CD4-positive, alpha-beta T cell (primary cell): ENCODE measurements around the gene MAP1LC3B. TPM values are rescaled to one million over a fixed set of nuclear protein-coding genes. Genes with fewer than 3 reads are reported as not detected.

Experiments used
- ATAC-seq: fragments of 200-7000 bp; cut with Tn5 transposase; one replicate; pipeline ENCODE4 v1.10.0; 2022; ENCODE audit warnings: mild to moderate bottlenecking; ENCODE audit not compliant: poor library complexity
- CTCF ChIA-PET: fragments of 350-600 bp; sonication (Branson Sonifier 250); formaldehyde crosslinking; loops from one replicate; lab custom pipeline; 2021; ENCODE audit warnings: antibody characterized with exemption, inconsistent platforms; lab: Charles Lee
- POLR2A ChIA-PET: fragments of 350-600 bp; sonication (Branson Sonifier 250); formaldehyde crosslinking; loops from one replicate; lab custom pipeline; 2021; ENCODE audit warnings: antibody characterized with exemption, inconsistent platforms; lab: Charles Lee
- DNase-seq, 14 experiments: peaks; one replicate each; pipeline ENCODE4 v3.0.0-alpha.2; 2013 to 2020; ENCODE audit warnings: mixed read lengths in 2 of 14
- H3K27ac ChIP-seq, 2 donors: one replicate each; pipeline versions ENCODE4 v1.5.1 to v1.7.0; 2013; ENCODE audit warnings: low read length in 2 of 2, low read depth in 1 of 2, mild to moderate bottlenecking in 1 of 2
- H3K27me3 ChIP-seq, 2 experiments: 1 replicate in 1 of 2; 2 replicates in 1 of 2; pipeline versions ENCODE4 v1.6.1 to v1.7.0; 2013; ENCODE audit warnings: low read length in 2 of 2, control low read depth in 1 of 2, mild to moderate bottlenecking in 1 of 2, moderate library complexity in 1 of 2; ENCODE audit not compliant: insufficient read depth in 2 of 2, control insufficient read depth in 1 of 2
- H3K36me3 ChIP-seq: one replicate; pipeline ENCODE4 v1.6.1; 2013; ENCODE audit warnings: low read length, control low read depth; ENCODE audit not compliant: insufficient read depth
- H3K4me1 ChIP-seq: one replicate; pipeline ENCODE4 v1.6.1; 2013; ENCODE audit warnings: low read length, control low read depth; ENCODE audit not compliant: insufficient read depth
- H3K4me3 ChIP-seq: one replicate; pipeline ENCODE4 v1.5.1; 2013; ENCODE audit warnings: mild to moderate bottlenecking, low read length, moderate library complexity
- H3K9me3 ChIP-seq, 2 experiments: 1 replicate in 1 of 2; 2 replicates in 1 of 2; pipeline versions ENCODE4 v1.6.1 to v1.7.0; 2013; ENCODE audit warnings: low read length in 2 of 2, mild to moderate bottlenecking in 2 of 2, control low read depth in 1 of 2, moderate library complexity in 1 of 2; ENCODE audit not compliant: control insufficient read depth in 1 of 2, insufficient read depth in 1 of 2
- H3K27ac Mint-ChIP-seq: one replicate; pipeline ENCODE4 v1.8.0; 2020; ENCODE audit warnings: mixed read lengths
- H3K27me3 Mint-ChIP-seq: one replicate; pipeline ENCODE4 v1.8.0; 2021; ENCODE audit warnings: mixed read lengths
- H3K36me3 Mint-ChIP-seq: one replicate; pipeline ENCODE4 v1.8.0; 2021; ENCODE audit warnings: low read depth, mixed read lengths
- H3K4me1 Mint-ChIP-seq: one replicate; pipeline ENCODE4 v1.8.0; 2021; ENCODE audit warnings: low read depth, mixed read lengths
- H3K4me3 Mint-ChIP-seq: one replicate; pipeline ENCODE4 v1.8.0; 2020; ENCODE audit warnings: mild to moderate bottlenecking, mixed read lengths
- H3K9me3 Mint-ChIP-seq: one replicate; pipeline ENCODE4 v1.8.0; 2020; ENCODE audit warnings: mixed read lengths
- intact Hi-C, 2 experiments: fragments of 100-400 bp; cut with DNase I in 1 of 2; cut with micrococcal nuclease in 1 of 2; formaldehyde crosslinking; loops; one replicate each; pipeline versions ENCODE4 v1.15.1 to v1.9.0; 2023 to 2025; cut with DNase I, micrococcal nuclease
- total RNA-seq, 174 experiments: library from RNA in 2 of 174; stranded (reverse) in 2 of 174; gene quantifications; one replicate each; pipeline ENCODE4 v1.2.3 and lab custom pipeline; 2021 to 2026
- TF ChIP-seq, protein P1 (sequence below): fragments of 200-600 bp; IDR thresholded peaks from one replicate; pipeline ENCODE4 v1.8.0; 2022; ENCODE audit warnings: antibody characterized with exemption, mild to moderate bottlenecking

MAP1LC3B gene
- total RNA-seq, 2 experiments from 2014 or later, result 92.4 to 96.6 TPM

DNA sequence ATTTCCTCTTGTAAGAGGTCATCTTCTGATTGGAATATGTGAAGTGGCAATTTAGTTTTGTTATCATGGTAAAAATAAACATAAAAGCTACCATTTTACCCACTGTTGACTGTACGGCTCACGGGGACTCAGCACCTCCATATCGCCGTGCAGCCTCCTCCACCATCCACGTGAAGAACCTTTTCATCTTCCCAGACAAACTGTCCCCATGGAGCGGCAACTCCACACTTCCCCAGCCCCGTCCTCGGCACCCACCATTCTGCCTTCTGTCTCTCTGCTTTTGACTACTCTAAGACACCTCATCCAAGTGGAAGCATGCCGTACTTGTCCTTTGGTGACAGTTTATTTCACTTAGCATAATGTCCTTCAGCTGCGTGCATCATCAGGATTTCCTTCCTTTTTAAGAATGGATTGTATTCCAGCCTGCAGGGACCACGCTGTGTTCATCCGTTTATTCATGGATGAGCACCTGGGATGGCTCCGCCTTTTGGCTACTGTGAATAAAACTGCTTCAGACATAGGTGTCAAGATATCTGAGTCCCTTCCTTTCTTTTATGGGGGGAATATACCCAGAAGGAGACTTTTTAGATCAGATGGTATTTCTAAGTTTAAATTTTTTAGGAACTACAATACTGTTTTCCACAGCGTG lies 22.9 kb upstream of the MAP1LC3B start:
- POLR2A ChIA-PET, result no interaction called here
- H3K4me1 Mint-ChIP-seq, result peaks cover 47% of the 10 kb centered on the region

DNA sequence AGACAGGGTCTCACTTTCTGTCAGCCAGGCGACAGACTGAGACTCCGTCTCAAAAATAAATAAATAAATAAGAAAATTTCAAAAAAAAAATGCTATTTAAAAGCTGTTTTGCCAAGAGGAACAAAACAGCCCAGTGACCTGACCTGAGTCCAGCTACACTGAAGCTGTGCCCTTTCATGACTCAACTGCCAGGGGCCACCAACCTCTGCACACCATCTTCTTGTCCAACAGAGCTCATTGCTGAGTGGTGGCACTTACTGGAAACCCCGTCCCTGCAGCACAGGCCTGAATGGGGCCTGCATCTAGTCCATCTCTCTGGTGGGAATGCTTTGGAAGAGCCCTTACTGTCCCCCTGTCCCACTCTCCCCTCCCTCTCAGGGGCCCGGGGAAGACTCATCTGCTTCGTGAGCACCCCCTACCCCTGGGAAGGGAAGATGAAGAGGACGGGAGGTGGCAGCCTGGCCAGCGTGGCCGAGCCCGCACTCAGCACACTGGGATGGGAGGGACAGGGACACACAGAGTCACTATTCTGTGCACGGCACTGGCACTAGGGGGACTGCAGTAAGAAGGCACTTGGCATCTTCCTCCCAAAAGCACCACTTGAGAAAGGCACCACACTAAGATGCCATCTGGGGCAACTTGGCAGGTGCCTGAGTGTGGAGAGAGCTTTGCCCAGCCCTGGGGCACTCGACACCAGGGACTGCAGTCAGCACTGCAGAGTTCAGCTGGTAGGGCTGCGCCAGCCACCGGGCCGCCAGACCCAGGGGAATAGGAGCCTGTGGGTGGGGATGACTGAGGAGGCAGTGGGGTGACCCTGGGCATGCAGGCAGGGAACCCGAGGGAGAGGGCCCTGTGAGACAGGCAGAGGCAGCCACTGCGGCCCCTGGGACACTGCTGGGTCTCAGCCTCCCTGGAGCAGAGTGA lies 22.1 kb upstream of the MAP1LC3B start:
- no peaks in the 10 kb centered on the region for H3K27me3 Mint-ChIP-seq
- intact Hi-C loops, result no loop called here
- no peak overlapping the region for H3K4me3 ChIP-seq
- TF ChIP-seq, protein P1, sequence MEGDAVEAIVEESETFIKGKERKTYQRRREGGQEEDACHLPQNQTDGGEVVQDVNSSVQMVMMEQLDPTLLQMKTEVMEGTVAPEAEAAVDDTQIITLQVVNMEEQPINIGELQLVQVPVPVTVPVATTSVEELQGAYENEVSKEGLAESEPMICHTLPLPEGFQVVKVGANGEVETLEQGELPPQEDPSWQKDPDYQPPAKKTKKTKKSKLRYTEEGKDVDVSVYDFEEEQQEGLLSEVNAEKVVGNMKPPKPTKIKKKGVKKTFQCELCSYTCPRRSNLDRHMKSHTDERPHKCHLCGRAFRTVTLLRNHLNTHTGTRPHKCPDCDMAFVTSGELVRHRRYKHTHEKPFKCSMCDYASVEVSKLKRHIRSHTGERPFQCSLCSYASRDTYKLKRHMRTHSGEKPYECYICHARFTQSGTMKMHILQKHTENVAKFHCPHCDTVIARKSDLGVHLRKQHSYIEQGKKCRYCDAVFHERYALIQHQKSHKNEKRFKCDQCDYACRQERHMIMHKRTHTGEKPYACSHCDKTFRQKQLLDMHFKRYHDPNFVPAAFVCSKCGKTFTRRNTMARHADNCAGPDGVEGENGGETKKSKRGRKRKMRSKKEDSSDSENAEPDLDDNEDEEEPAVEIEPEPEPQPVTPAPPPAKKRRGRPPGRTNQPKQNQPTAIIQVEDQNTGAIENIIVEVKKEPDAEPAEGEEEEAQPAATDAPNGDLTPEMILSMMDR, result no peak
- H3K4me1 ChIP-seq, result peaks cover 19% of the 10 kb centered on the region
- DNase-seq (no peak), ATAC-seq (no peak)
- H3K36me3 ChIP-seq, result peaks cover 18% of the 10 kb centered on the region
- ChIA-PET CTCF (no interaction called here), POLR2A (no interaction called here)
- H3K9me3 ChIP-seq, result no peaks in the 10 kb centered on the region
- no peaks in the 10 kb centered on the region for H3K9me3 Mint-ChIP-seq
- H3K27me3 ChIP-seq, result no peaks in the 10 kb centered on the region
- H3K36me3 Mint-ChIP-seq, result peaks cover 24% of the 10 kb centered on the region
- no peak overlapping the region for H3K4me3 Mint-ChIP-seq
- H3K27ac Mint-ChIP-seq, result no peak overlapping the region
- no peak overlapping the region for H3K27ac ChIP-seq
- peaks cover 43% of the 10 kb centered on the region for H3K4me1 Mint-ChIP-seq

More for the DNA sequence above, 22.9 kb upstream of the MAP1LC3B start:
- intact Hi-C loops, result no loop called here
- ATAC-seq, result no peak
- peaks cover 28% of the 10 kb centered on the region for H3K36me3 Mint-ChIP-seq
- no peak for DNase-seq
- Histone ChIP-seq H3K36me3 (peaks cover 21% of the 10 kb centered on the region), H3K4me3 (no peak overlapping the region), H3K4me1 (peaks cover 23% of the 10 kb centered on the region), H3K27ac (no peak overlapping the region), H3K9me3 (no peaks in the 10 kb centered on the region), H3K27me3 (no peaks in the 10 kb centered on the region)
- TF ChIP-seq, protein P1, result no peak
- H3K9me3 Mint-ChIP-seq, result no peaks in the 10 kb centered on the region
- no peak overlapping the region for H3K4me3 Mint-ChIP-seq
- no peak overlapping the region for H3K27ac Mint-ChIP-seq
- H3K27me3 Mint-ChIP-seq, result no peaks in the 10 kb centered on the region
- CTCF ChIA-PET, result no interaction called here

DNA sequence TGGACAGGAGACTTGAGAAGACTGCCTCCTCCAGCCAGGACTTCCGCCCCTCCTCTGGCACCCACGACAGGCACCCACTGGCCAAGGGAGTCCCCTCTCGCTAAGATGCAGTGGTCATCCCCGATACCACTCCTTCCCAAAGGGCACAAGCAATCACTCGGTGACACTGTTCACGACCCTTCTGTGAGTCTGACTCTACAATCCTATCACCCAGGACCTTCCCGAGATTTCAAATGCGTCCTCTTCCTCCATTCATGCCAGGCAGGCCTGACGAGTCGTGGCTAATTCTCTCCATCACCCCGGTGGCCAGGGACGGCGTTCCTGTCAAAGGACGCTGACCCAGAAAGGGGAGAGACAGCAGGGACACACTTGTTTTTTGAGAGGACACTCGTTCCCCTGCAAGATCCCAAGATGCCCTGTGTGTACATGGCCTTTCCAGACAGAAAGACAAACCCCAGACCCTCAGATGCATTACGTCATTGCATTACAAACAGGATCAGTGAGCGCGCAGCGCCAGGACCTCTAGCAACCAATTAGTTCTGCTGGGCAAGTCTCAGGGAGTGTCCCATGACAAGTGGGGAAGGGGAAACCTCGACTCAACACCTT lies 20.8 kb upstream of the MAP1LC3B start:
- ATAC-seq (no peak), DNase-seq (no peak)
- TF ChIP-seq, protein P1, result no peak
- Histone ChIP-seq H3K9me3 (no peaks in the 10 kb centered on the region), H3K4me3 (no peak overlapping the region), H3K27ac (no peak overlapping the region), H3K36me3 (peaks cover 14% of the 10 kb centered on the region), H3K27me3 (no peaks in the 10 kb centered on the region), H3K4me1 (peaks cover 19% of the 10 kb centered on the region)
- Mint-ChIP-seq H3K27me3 (no peaks in the 10 kb centered on the region), H3K27ac (no peak overlapping the region), H3K4me1 (peaks cover 46% of the 10 kb centered on the region), H3K4me3 (no peak overlapping the region), H3K9me3 (no peaks in the 10 kb centered on the region), H3K36me3 (peaks cover 25% of the 10 kb centered on the region)
- ChIA-PET CTCF (no interaction called here), POLR2A (no interaction called here)
- intact Hi-C loops, result no loop called here
